GM23338 (cell line): ENCODE data around the gene KLHL36. TPM values are rescaled to one million over a fixed set of nuclear protein-coding genes. Genes with fewer than 3 reads are reported as not detected.
A peak's percentile ranks its signal among the peaks of the same experiment; 100 is the strongest.

ENCODE experiments used
- ATAC-seq: fragments of 200-7000 bp; cut with Tn5 transposase; 3 replicates; pipeline ENCODE4 v1.9.1; 2020
- DNase-seq: peaks from one replicate; pipeline ENCODE4 v3.0.0-alpha.2; 2015; ENCODE audit warnings: low spot score
- H2AFZ ChIP-seq: fragments of 200-600 bp; sonication (generic); 2 replicates; pipeline ENCODE4 v1.8.0; 2016; ENCODE audit warnings: antibody characterized with exemption, mild to moderate bottlenecking, moderate library complexity
- H3F3A ChIP-seq: fragments of 200-600 bp; sonication (generic); replicated peaks from 2 replicates; pipeline ENCODE4 v1.8.0; 2017; ENCODE audit warnings: antibody characterized with exemption, mixed run types, low read depth
- H3K27ac ChIP-seq: fragments of 200-600 bp; sonication (generic); 2 replicates; pipeline ENCODE4 v1.6.1; 2016; ENCODE audit warnings: low read depth
- H3K27me3 ChIP-seq: fragments of 200-600 bp; sonication (generic); 2 replicates; pipeline ENCODE4 v1.8.0; 2016; ENCODE audit warnings: mild to moderate bottlenecking, mixed run types, moderate library complexity; ENCODE audit not compliant: insufficient read depth
- H3K36me3 ChIP-seq: fragments of 200-600 bp; sonication (generic); 2 replicates; pipeline ENCODE4 v1.8.0; 2016; ENCODE audit warnings: mild to moderate bottlenecking; ENCODE audit not compliant: insufficient read depth
- H3K4me1 ChIP-seq: fragments of 200-600 bp; sonication (generic); 2 replicates; pipeline ENCODE4 v1.8.0; 2016; ENCODE audit warnings: mild to moderate bottlenecking, moderate library complexity; ENCODE audit not compliant: insufficient read depth
- H3K4me2 ChIP-seq: fragments of 200-600 bp; sonication (generic); 2 replicates; pipeline ENCODE4 v1.7.1; 2017; ENCODE audit warnings: mixed run types
- H3K4me3 ChIP-seq: fragments of 200-600 bp; sonication (generic); 2 replicates; pipeline ENCODE4 v1.6.1; 2016; ENCODE audit warnings: mixed run types
- H3K79me2 ChIP-seq: fragments of 200-600 bp; sonication (generic); replicated peaks from 2 replicates; pipeline ENCODE4 v1.8.0; 2017; ENCODE audit warnings: mild to moderate bottlenecking; ENCODE audit not compliant: insufficient read depth
- H3K9me2 ChIP-seq: fragments of 200-600 bp; sonication (generic); 2 replicates; pipeline ENCODE4 v1.8.0; 2017; ENCODE audit not compliant: insufficient read depth
- H4K20me1 ChIP-seq: fragments of 200-600 bp; sonication (generic); replicated peaks from 2 replicates; pipeline ENCODE4 v1.8.0; 2017; ENCODE audit warnings: mild to moderate bottlenecking; ENCODE audit not compliant: insufficient read depth
- H3K27ac Mint-ChIP-seq: 2 replicates; pipeline ENCODE4 v1.8.0; 2020; ENCODE audit warnings: inconsistent platforms, mild to moderate bottlenecking, moderate library complexity, mixed read lengths
- H3K27me3 Mint-ChIP-seq: 3 replicates; pipeline ENCODE4 v1.8.0; 2022; ENCODE audit warnings: low read depth, mild to moderate bottlenecking, moderate library complexity, mixed read lengths, inconsistent platforms; ENCODE audit not compliant: insufficient read depth, poor library complexity
- H3K36me3 Mint-ChIP-seq: 3 replicates; pipeline ENCODE4 v1.8.0; 2021; ENCODE audit warnings: low read depth, mild to moderate bottlenecking, inconsistent platforms, moderate library complexity, mixed read lengths
- H3K4me1 Mint-ChIP-seq: 3 replicates; pipeline ENCODE4 v1.8.0; 2020; ENCODE audit warnings: mild to moderate bottlenecking, inconsistent platforms, mixed read lengths
- H3K4me3 Mint-ChIP-seq: 3 replicates; pipeline ENCODE4 v1.8.0; 2021; ENCODE audit warnings: moderate library complexity, mild to moderate bottlenecking, inconsistent platforms, mixed read lengths
- H3K9me3 Mint-ChIP-seq: 3 replicates; pipeline ENCODE4 v1.8.0; 2020; ENCODE audit warnings: moderate library complexity, mild to moderate bottlenecking, inconsistent platforms, mixed read lengths
- CREB1 ChIP-seq: fragments of 250-450 bp; sonication (Bioruptor Pico); IDR thresholded peaks from 2 replicates; pipeline ENCODE4 v1.5.0; 2020; ENCODE audit warnings: low read depth, mild to moderate bottlenecking, moderate library complexity
- CTCF ChIP-seq, 2 experiments: fragments of 200-600 bp in 1 of 2; sonication (generic) in 1 of 2; conservative IDR thresholded peaks; 2 replicates each; pipeline versions ENCODE4 v1.5.1 to v1.6.1; 2016 to 2017; ENCODE audit warnings: antibody characterized with exemption in 2 of 2, low read depth in 2 of 2, mild to moderate bottlenecking in 2 of 2, moderate library complexity in 1 of 2
- ETS1 ChIP-seq: IDR thresholded peaks from 2 replicates; pipeline ENCODE4 v1.6.1; 2016; ENCODE audit warnings: antibody characterized with exemption
- EZH2 ChIP-seq: fragments of 200-600 bp; sonication (generic); IDR thresholded peaks from one replicate; pipeline ENCODE4 v1.8.0; 2017; ENCODE audit warnings: antibody characterized with exemption, mild to moderate bottlenecking, low read depth; ENCODE audit not compliant: unreplicated experiment
- EZH2phosphoT487 ChIP-seq: fragments of 200-600 bp; sonication (generic); IDR thresholded peaks from one replicate; pipeline ENCODE4 v1.8.1; 2018; ENCODE audit warnings: antibody characterized with exemption; ENCODE audit not compliant: unreplicated experiment
- JUNB ChIP-seq: IDR thresholded peaks from one replicate; pipeline ENCODE4 v1.6.1; 2016; ENCODE audit warnings: antibody characterized with exemption; ENCODE audit not compliant: unreplicated experiment
- NANOG ChIP-seq: IDR thresholded peaks from 2 replicates; pipeline ENCODE4 v1.6.1; 2016; ENCODE audit warnings: antibody characterized with exemption, borderline replicate concordance
- POLR2AphosphoS5 ChIP-seq: IDR thresholded peaks from 2 replicates; pipeline ENCODE4 v1.6.1; 2016; ENCODE audit warnings: antibody characterized with exemption, low read depth
- REST ChIP-seq: IDR thresholded peaks from one replicate; pipeline ENCODE4 v1.6.1; 2018; ENCODE audit warnings: antibody characterized with exemption; ENCODE audit not compliant: unreplicated experiment
- STAT1 ChIP-seq: IDR thresholded peaks from one replicate; pipeline ENCODE4 v1.6.1; 2016; ENCODE audit warnings: antibody characterized with exemption; ENCODE audit not compliant: unreplicated experiment
- ZNF114 ChIP-seq: fragments of 250-450 bp; sonication (Bioruptor Pico); IDR thresholded peaks from 2 replicates; pipeline ENCODE4 v1.5.0; 2020; ENCODE audit warnings: mild to moderate bottlenecking, moderate library complexity
- ZNF331 ChIP-seq: fragments of 250-450 bp; sonication (Bioruptor Pico); IDR thresholded peaks from 2 replicates; pipeline ENCODE4 v1.5.0; 2020; ENCODE audit warnings: low read depth, mild to moderate bottlenecking, moderate library complexity
- ZNF462 ChIP-seq: fragments of 250-450 bp; sonication (Bioruptor Pico); IDR thresholded peaks from 2 replicates; pipeline ENCODE4 v1.5.0; 2020; ENCODE audit warnings: mild to moderate bottlenecking, moderate library complexity
- polyA plus RNA-seq: library from polyadenylated mRNA; unstranded; fragments of >200 nt; fragmentation: Nextera tagmentation; extraction: Ambion mirVana; gene quantifications from 2 replicates; pipeline ENCODE4 v1.2.1, GENCODE V29; 2016
- total RNA-seq: library from RNA; depleted of rRNA; stranded (reverse); fragments of >200 nt; shearing (Covaris generic); gene quantifications from 2 replicates; pipeline ENCODE4 v1.2.3, GENCODE V29; 2014

The KLHL36 gene
- total and polyA plus RNA-seq, 2 experiments from 2014 or later: 13.4 to 70.4 TPM

GRCh38 chr16:84643180-84643583 is 5.1 kb upstream of the KLHL36 start:
- DNase-seq (no peak), ATAC-seq (no peak)
- H3K4me3 Mint-ChIP-seq: no peak overlapping the region
- H3K4me3 ChIP-seq: no peak overlapping the region
- H3F3A ChIP-seq: peaks cover 6% of the 10 kb centered on the region
- H3K27me3 Mint-ChIP-seq: no peaks in the 10 kb centered on the region
- H3K4me1 Mint-ChIP-seq: peaks cover 13% of the 10 kb centered on the region
- no peak overlapping the region for H3K27ac Mint-ChIP-seq
- no peak overlapping the region for H3K4me2 ChIP-seq
- 0 out of 2 replicates have a peak overlapping the region, but pooled peaks have one; percentile 18 for H2AFZ ChIP-seq
- H3K27ac ChIP-seq: no peak overlapping the region
- no peaks in the 10 kb centered on the region for H3K79me2 ChIP-seq
- no peaks in the 10 kb centered on the region for H3K36me3 ChIP-seq
- H3K9me3 Mint-ChIP-seq: no peaks in the 10 kb centered on the region
- peaks cover 3% of the 10 kb centered on the region; the same call in 1 of the 3 replicates for H3K36me3 Mint-ChIP-seq
- no peak for TF ChIP-seq CTCF (conservative IDR thresholded peaks at IDR 0.05; ENCODE audit: low read depth in 2 of 2)
- TF ChIP-seq ZNF331 (CRISPR knock-in tag): no peak
- TF ChIP-seq STAT1: no peak
- no peak for TF ChIP-seq NANOG
- no peak for TF ChIP-seq REST
- TF ChIP-seq ETS1: no peak
- TF ChIP-seq JUNB: no peak
- TF ChIP-seq POLR2AphosphoS5: no peak
- no peak for TF ChIP-seq EZH2phosphoT487
- TF ChIP-seq EZH2: no peak
- TF ChIP-seq ZNF462 (CRISPR knock-in tag): no peak
- TF ChIP-seq CREB1 (CRISPR knock-in tag): no peak
- TF ChIP-seq ZNF114 (CRISPR knock-in tag): no peak
- H3K4me1 ChIP-seq: no peaks in the 10 kb centered on the region
- H3K27me3 ChIP-seq: peaks cover 6% of the 10 kb centered on the region
- H3K9me2 ChIP-seq: no peaks in the 10 kb centered on the region
- H4K20me1 ChIP-seq: no peaks in the 10 kb centered on the region
